GM18951 (cell line): ENCODE data around the gene C13orf42.

Experiments used
- POLR2A ChIP-seq: IDR thresholded peaks from 4 replicates; pipeline ENCODE4 v1.6.1; 2011; ENCODE audit warnings: mild to moderate bottlenecking; ENCODE audit not compliant: insufficient read length, insufficient read depth; ENCODE audit errors: extremely low read depth
- in situ Hi-C: fragments of 300-500 bp; cut with MboI; formaldehyde crosslinking; loops from one replicate; pipeline ENCODE4 v1.12.0; 2022; ENCODE audit warnings: low sequenced_read_pairs, mixed read lengths, inconsistent platforms; ENCODE audit not compliant: unreplicated experiment

C13orf42 gene

DNA sequence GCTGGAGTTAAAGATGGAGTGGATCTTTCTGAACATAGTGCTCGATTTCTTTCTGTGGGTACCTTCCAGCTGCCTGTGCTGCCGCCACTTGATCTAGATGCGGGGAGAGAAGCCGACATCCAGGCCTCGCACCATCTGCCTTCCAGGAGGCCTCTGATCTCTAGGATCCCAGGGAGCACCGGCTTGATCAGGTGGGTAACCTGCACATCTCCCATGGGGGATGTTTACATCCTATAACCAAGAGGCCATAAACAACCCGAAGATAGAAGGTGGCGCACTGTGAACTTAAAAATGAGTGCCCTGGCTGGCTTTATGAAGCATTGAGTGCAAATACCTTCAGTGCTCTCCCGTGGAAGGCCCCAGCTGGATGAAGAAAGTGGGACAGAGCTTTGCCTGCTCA, at the start of gene C13orf42:
TSS of gene C13orf42 (minus strand) at position 101 of the 400 bp plus-strand sequence. CDS start at position 36, 65 bp downstream.
- TF ChIP-seq POLR2A, result no peak
- in situ Hi-C loops, result no loop called here

DNA sequence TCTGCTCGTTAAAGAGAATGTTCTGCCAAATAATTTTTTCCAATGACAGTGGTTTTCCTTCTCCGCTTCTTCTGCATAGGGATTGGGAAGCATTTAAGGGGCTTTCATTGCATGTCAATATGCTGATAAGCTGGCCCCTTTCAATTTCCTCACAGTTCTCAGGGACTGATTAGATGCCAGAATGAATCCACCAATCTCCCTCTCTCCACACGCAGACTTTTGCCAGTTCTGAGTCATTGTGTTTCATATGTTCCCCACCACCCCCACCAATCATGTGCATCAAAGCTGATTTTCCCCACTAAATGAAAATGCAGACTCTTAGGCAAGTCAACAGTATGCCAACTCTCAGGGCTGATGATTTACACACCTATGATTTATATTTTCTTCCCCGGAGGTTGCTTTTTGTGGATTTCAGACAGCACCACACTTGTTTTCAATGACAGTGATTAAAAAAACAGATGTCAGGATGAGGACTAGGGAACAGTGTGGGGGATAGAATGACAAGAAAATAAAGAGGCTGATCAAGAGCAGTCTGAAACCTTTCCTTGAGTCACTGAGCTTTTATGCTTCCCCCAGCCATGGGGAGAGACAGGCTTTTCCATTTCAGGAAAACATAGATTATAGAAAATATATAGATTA, 47.9 kb upstream of the C13orf42 start:
- TF ChIP-seq POLR2A, result no peak
- in situ Hi-C loops, result no loop called here

DNA sequence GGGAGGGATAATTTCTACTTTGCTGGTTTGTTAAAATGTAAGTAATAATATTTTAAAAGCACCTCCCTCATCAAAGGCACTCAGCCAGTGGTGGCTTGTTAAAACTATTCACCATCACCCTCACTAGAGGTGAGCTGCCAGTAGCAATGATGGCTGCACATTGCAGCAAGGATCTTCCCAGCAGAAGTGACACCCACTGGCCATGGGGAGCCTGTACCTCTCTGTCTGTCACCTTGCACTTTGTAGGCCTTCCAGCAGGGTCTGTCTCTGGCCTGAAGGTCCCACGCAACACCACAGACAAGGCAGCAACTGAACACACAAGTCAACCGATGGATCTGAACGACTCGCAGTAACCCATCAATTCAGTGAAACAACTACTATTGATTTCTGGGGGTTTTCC, 47.3 kb upstream of the C13orf42 start:
- in situ Hi-C loops, result no loop called here
- TF ChIP-seq POLR2A, result no peak

DNA sequence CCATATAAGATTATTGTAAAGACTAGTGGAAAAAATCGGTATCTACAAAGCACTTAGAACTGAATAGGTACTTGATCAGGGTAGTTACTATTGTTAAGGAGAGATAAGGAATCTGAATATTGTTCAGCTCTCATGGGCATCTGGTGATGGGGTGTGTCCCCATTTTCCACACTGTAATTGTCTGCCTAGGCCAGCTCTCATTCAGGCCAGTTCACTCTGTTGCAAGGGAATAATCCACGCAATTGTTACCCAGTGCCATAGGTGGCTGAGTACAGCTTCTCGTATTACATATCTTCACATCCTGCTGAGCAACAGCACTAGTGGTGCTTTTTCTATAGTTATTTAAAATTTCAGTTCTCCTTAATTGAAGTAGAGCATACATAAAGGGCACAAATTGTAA, 45.6 kb upstream of the C13orf42 start:
- in situ Hi-C loops, result no loop called here
- TF ChIP-seq POLR2A, result no peak

DNA sequence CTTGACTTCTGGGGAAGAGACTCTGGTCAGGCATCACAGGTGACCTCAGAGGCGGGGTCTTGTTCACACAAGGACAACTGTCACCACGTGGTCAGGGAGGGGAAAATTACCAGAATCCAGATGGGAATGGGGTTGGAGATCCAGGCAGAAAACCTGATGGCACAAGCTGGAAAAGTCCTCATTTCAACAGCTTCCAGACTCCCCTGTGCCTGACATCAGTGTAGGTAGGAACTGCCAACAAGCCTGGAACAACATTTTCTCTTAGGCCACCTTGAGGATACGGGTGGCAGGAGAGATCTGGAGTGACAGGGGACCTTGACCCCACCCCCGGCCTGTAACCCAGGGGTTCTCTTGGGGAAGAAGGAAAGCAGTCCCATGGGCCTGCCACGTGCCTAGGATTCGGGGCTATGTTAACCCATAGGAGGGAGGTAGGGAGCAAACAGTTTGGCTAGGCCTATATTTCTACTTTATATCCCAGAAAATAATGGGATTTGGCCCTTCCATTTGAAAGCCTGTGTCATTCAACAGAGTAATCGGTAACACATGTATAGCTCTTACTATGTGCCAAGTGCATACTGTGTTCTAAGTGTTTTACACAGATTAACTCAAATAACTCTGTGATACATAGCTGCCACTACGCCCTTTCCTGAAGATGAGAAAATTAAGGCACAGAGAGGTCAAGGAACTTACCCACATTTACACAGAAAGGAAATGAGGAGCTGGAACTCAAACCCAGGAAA, 44.9 kb upstream of the C13orf42 start:
- in situ Hi-C loops, result no loop called here

DNA sequence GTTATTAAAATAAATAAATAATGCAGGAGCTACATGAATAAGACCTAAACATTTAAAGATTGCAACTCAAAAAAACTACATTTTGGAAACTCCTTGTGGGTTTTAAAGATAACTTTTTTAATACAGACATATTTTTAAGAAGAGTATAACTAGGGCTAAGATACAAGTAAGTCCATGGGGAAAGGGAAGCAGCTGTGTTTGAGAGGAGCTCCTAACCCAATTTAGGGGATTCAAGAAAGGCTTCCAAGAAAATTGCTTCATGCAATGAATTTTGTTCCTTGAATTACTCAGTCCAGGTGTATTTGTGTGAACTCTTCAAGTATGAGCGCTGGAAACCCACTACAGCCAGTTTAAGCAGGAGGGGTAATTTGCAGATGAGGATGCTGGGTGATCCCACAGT, 44.1 kb upstream of the C13orf42 start:
- TF ChIP-seq POLR2A, result no peak
- in situ Hi-C loops, result no loop called here

More for the DNA sequence above, 44.9 kb upstream of the C13orf42 start:
- TF ChIP-seq POLR2A, result no peak

DNA sequence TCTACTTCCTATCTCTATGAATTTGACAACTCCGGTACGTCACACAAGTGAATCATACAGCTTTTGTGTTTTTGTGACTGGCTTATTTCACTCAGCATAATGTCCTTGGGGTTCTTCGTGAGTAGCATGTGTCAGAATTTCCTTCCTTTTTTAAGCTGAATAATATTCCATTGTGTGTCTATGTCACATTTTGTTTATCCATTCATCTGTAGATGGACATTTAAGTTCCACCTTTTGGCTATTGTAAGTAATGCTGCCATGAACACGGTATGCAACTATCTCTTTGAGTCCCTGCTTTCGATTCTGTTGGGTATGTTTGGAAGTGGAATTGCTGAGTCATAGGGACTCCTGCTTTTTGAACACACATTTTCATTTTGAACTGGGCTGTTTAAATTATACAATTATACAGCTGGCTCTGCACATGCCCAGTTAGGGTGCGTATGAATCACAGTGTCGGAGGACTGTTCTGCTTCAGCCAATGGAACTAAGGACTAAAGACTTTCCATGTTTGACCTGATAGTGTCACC, 43.0 kb upstream of the C13orf42 start:
- in situ Hi-C loops, result no loop called here
- TF ChIP-seq POLR2A, result no peak

DNA sequence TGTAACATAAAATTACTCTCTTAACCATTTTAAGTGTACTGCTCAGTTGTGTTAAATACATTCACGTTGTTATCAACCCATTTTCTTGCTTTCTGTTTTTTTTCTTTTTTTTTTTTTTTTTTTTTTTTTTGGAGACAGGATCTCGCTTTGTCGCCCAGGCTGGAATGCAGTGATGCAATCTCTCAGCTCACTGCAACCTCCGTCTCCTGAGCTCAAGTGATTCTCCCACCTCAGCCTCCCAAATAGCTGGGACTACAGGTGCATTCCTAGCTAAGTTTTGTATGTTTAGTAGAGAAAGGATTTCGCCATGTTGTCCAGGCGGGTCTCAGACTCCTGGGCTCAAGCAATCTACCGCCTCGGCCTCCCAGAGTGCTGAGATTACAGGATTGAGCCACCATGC, 42.5 kb upstream of the C13orf42 start:
- TF ChIP-seq POLR2A, result no peak
- in situ Hi-C loops, result no loop called here

DNA sequence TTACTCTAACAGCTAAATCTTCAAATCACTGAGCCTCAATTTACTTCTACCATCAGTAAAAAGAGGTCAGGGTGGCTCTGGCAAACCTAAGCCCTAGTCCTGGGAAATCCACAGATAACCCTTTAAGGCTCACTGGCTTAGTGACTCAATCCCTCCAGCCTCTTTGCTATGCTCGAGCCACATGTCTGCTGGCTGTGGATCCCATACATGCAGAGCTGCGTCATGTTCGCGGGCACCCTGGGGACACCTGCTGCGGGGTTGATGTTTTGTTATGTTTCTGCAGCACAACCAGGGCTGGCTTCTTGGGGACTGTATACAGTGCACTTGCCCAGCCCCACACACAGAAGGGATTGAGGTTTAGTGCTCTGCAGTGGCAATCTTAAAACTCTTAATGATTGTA, 41.6 kb upstream of the C13orf42 start:
- TF ChIP-seq POLR2A, result no peak
- in situ Hi-C loops, result no loop called here

DNA sequence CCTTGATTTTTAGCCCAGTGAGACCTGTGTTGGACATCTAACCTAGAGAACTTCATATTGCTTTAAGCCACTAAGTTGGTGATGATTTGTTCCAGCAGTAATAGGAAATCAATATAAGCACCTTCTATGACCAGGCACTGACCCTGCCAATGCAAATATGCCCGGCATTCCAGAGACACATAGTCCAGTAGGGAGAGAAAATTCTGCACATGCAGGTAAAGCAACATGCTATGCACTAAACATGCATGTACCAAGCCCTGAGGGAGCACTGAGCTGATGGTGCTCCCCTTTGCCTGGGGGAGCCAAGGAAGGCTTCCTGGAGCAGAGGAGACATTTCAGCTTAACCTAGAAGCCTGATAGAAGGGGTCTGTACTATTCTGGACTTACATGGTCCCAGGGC, 40.4 kb upstream of the C13orf42 start:
- in situ Hi-C loops, result no loop called here
- TF ChIP-seq POLR2A, result no peak

DNA sequence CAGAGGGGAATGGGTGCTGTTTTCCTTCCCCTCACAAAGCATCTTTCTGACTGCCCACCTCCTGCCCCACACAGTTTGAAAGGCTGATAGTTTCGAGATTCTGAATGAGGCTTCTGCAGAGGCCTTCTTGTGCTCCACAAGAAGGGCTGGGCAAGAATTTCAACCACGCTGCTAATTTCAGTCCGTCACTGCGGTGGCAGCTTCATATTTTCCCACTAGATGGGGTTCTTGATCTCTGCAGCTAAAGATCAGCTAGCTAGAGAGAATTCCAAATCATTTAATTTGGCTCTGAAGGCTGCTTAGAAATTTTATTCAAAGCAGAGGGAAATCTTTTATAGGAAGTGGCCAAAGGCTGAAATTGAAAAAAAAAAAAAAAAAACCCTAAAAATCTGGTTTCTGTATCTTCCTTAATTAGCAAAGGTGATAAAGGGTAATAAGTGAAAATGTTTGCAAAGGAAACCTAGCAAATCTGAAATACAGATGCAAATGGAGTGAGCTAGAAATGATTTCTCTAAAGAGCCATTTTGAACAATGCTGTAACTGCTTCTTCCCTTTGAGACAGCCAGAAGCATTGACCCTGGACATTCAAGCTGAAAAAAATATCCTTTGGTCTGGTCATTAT, 38.0 kb upstream of the C13orf42 start:
- no peak for TF ChIP-seq POLR2A
- in situ Hi-C loops, result no loop called here

DNA sequence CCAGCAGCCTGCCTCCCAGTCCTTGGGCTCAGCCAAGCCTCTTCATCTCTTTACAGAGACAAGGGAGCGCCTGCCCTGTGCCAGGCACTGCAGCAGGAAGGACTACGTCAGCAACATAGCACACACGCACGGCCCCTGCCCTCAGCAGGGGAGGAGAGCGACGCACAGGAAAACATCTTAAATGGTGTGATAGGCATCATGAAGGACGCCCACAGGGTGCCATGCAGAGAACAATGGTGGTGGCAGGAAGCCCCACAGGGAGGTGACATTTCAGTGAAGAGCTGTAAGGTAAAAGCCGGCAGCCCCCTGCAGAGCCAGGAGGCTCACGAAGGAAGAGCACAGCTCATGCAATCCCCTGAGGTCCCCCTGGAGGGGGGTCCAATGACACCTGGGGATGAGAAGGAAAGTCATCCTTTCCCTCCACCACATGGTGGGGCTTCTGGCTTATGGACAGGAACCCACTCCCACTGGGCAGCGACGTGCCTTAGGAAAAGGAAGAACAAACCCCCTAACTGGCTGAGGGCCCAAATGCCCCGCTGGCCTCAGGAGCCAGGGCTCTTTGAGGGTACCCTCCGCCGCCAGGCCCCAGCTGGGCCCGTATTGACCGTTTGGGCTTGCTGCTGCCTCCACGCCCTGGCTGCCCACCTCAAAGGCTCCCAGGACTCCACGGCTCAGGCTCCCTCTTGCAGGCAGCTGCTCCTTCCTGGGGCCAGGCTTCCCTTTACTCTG, 37.3 kb upstream of the C13orf42 start:
- TF ChIP-seq POLR2A, result no peak
- in situ Hi-C loops, result no loop called here

DNA sequence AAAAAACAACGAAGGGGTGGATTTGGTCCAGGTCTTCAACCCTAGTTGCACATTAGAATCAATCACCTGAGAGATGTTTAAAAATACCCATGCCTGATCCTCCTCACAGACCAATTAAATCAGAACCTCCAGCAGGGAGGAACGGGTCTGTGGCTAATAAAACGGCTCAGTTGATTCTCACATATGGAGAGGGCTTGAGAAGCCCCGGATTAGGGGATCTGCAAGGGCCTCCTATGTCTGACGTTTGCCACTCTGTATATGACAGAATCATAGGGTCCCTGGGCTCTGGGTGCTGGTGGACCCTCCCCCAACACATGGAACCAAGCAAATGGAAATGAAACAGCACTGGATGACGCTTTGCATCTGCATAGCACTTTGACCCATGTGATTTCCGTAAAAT, 36.7 kb upstream of the C13orf42 start:
- in situ Hi-C loops, result no loop called here
- no peak for TF ChIP-seq POLR2A
